ENCODE data around the gene SLAMF9. TPM values are rescaled to one million over a fixed set of nuclear protein-coding genes. Genes with fewer than 3 reads are reported as not detected.

Gene SLAMF9
- total and polyA plus RNA-seq, 2 of the 8 experiments (the other 6 are each of a cell fraction or from before 2014, with no cell fraction given), result not detected

- no peak overlapping the region for H4K8ac ChIP-seq (ENCODE audit: extremely low read depth, insufficient read depth, low read length)
- H4K91ac ChIP-seq (replicated peaks; ENCODE audit: insufficient read length, low read length), result no peak overlapping the region
- H3K36me3 ChIP-seq (ENCODE audit: control insufficient read depth in 2 of 4, insufficient read depth in 4 of 4, low read length in 3 of 4), result no peaks in the 10 kb centered on the region
- no peaks in the 10 kb centered on the region; a peak in 1 of 7 replicates for H3K27me3 ChIP-seq (replicated peaks in 1 of 4; ENCODE audit: control insufficient read depth in 3 of 4, extremely low read depth in 1 of 4, insufficient read depth in 3 of 4, low read length in 3 of 4)
- H2BK5ac ChIP-seq (ENCODE audit: low read depth, low read length), result no peak overlapping the region
- H3K23me2 ChIP-seq (ENCODE audit: low read depth, low read length), result peaks cover 2% of the 10 kb centered on the region; the same call in 1 of the 2 replicates
- no peak overlapping the region for H3K14ac ChIP-seq (ENCODE audit: insufficient read length)
- no peaks in the 10 kb centered on the region for H3K9me3 ChIP-seq (ENCODE audit: insufficient read depth in 2 of 2, low read depth in 1 of 2, low read length in 1 of 2)
- no peak overlapping the region for H2BK12ac ChIP-seq (ENCODE audit: low read depth, low read length)
- H2BK120ac ChIP-seq (replicated peaks; ENCODE audit: low read depth, low read length), result no peak overlapping the region
- no peak overlapping the region for H3K9ac ChIP-seq (replicated peaks in 1 of 4; ENCODE audit: extremely low read depth in 1 of 4, low read depth in 3 of 4, low read length in 3 of 4)
- H3K79me1 ChIP-seq (ENCODE audit: low read depth, low read length), result no peaks in the 10 kb centered on the region
- H2BK15ac ChIP-seq (ENCODE audit: low read length), result no peak overlapping the region
- no peak overlapping the region for H2BK20ac ChIP-seq (ENCODE audit: low read length)
- no peak overlapping the region for H3K4me2 ChIP-seq (ENCODE audit: insufficient read depth in 1 of 2, low read depth in 2 of 2, low read length in 2 of 2)
- H2AFZ ChIP-seq (ENCODE audit: low read length), result no peak overlapping the region
- no peak overlapping the region for H3K56ac ChIP-seq (replicated peaks; ENCODE audit: insufficient read length, low read depth, low read length)
- no peak overlapping the region for H3K4ac ChIP-seq (replicated peaks; ENCODE audit: insufficient read length, low read depth, low read length)
- no peak for FAIRE-seq
- H3K23ac ChIP-seq (ENCODE audit: insufficient read length), result no peak overlapping the region
- H4K20me1 ChIP-seq (replicated peaks in 1 of 2; ENCODE audit: control insufficient read depth in 1 of 2, insufficient read depth in 2 of 2, low read length in 2 of 2), result no peaks in the 10 kb centered on the region
- 68% methylated on average over 2 of the region's 2 CpGs; no CpG with 5 or more reads in 1 of the 2 experiments for WGBS, 2 experiments (ENCODE audit: extremely low coverage in 1 of 2, insufficient coverage in 1 of 2, insufficient read length in 1 of 2, insufficient replicate concordance in 2 of 2, low coverage in 1 of 2, low lambda C conversion rate in 2 of 2, missing lambda C conversion rate in 1 of 2)
- H3K4me3 ChIP-seq (ENCODE audit: extremely low read depth in 1 of 4, insufficient read depth in 2 of 4, low read depth in 3 of 4, low read length in 4 of 4), result no peak overlapping the region
- H3K79me2 ChIP-seq (ENCODE audit: control insufficient read depth in 1 of 2, insufficient read depth in 2 of 2, low read length in 2 of 2), result no peaks in the 10 kb centered on the region
- CTCF ChIA-PET (ENCODE audit: partially characterized antibody), result interaction anchor here (1.8 to 35.5 kb wide), 3 partner anchors 14 to 152 kb away, joined by 4 to 696 read pairs (median 128); no protein-coding TSS in a partner anchor
- DNase-seq (ENCODE audit: low read depth in 1 of 2, low spot score in 2 of 2), result no peak
- H4K5ac ChIP-seq (ENCODE audit: insufficient read length, low read depth, low read length), result no peak overlapping the region
- POLR2A ChIA-PET (ENCODE audit: partially characterized antibody), result no interaction called here
- no peak overlapping the region for H3K27ac ChIP-seq (ENCODE audit: low read depth, low read length)
- no peak overlapping the region for H2AK5ac ChIP-seq (ENCODE audit: low read depth, low read length)
- no peak overlapping the region for H3K18ac ChIP-seq (ENCODE audit: extremely low read depth, low read length)
- peaks cover 4 to 8% (median 7%) of the 10 kb centered on the region in 4 experiments; a peak in 6 of 7 replicates for H3K4me1 ChIP-seq (replicated peaks in 1 of 4; ENCODE audit: control insufficient read depth in 3 of 4, insufficient read depth in 4 of 4, low read length in 3 of 4)
- TF ChIP-seq RNF2 (IDR thresholded peaks at IDR 0.05; ENCODE audit: borderline replicate concordance, low read depth, low read length, missing control alignments, poor library complexity, severe bottlenecking) (no peak), ZNF274 (IDR thresholded peaks at IDR 0.05; ENCODE audit: borderline replicate concordance, extremely low read depth, low read length) (no peak), ATF3 (IDR thresholded peaks at IDR 0.05; ENCODE audit: insufficient read depth, low read depth, low read length) (no peak), SIX5 (IDR thresholded peaks at IDR 0.05; ENCODE audit: low read depth, low read length) (no peak), CTCF (IDR thresholded peaks at IDR 0.05; ENCODE audit: control extremely low read depth in 1 of 3, insufficient read depth in 1 of 3, low read depth in 1 of 3, low read length in 3 of 3) (no peak), JUN (IDR thresholded peaks at IDR 0.05; ENCODE audit: low read depth, low read length) (no peak), EGR1 (IDR thresholded peaks at IDR 0.05; ENCODE audit: borderline replicate concordance, low read depth, low read length) (no peak), MAX (IDR thresholded peaks at IDR 0.05) (no peak), USF2 (IDR thresholded peaks at IDR 0.05; ENCODE audit: low read length) (no peak)
These were observed 3.0 kb downstream of the SLAMF9 start for GRCh38 chr1:159951016-159951415.

Data from H1 (cell line).